Peyer's patch (tissue), 4 donors: ENCODE measurements around the gene SLC22A2. TPM values are rescaled to one million over a fixed set of nuclear protein-coding genes. Genes with fewer than 3 reads are reported as not detected.

ENCODE experiments used
- DNase-seq, 3 donors: peaks; one replicate each; pipeline ENCODE4 v3.0.0-alpha.2; 2017 to 2019
- H3K27ac ChIP-seq, 4 donors: fragments of 200-600 bp; sonication (generic); one replicate each; pipeline ENCODE4 v1.5.1; 2016 to 2019
- H3K27me3 ChIP-seq, 2 donors: fragments of 200-600 bp; sonication (generic); one replicate each; pipeline ENCODE4 v1.5.1; 2019
- H3K36me3 ChIP-seq, 3 donors: fragments of 200-600 bp; sonication (generic); one replicate each; pipeline ENCODE4 v1.5.1; 2016 to 2019
- H3K4me1 ChIP-seq, 4 donors: fragments of 200-600 bp; sonication (generic); one replicate each; pipeline ENCODE4 v1.5.1; 2016 to 2019
- H3K4me3 ChIP-seq, 4 donors: fragments of 200-600 bp; sonication (generic); 1 replicate in 3 of 4; 2 replicates in 1 of 4; pipeline ENCODE4 v1.5.1; 2016 to 2019; ENCODE audit warnings: mild to moderate bottlenecking in 1 of 4
- H3K9me3 ChIP-seq, 4 donors: fragments of 200-600 bp; sonication (generic); one replicate each; pipeline ENCODE4 v1.5.1; 2016 to 2019; ENCODE audit warnings: mild to moderate bottlenecking in 1 of 4
- CTCF ChIP-seq, 6 experiments: fragments of 450-650 bp in 4 of 6; fragments of 200-600 bp in 2 of 6; sonication (generic) in 1 of 6; IDR thresholded peaks; one replicate each; pipeline ENCODE4 v1.5.1; 2017 to 2019; ENCODE audit warnings: antibody characterized with exemption in 6 of 6, mild to moderate bottlenecking in 3 of 6, moderate library complexity in 1 of 6
- POLR2A ChIP-seq, 2 donors: fragments of 450-650 bp; IDR thresholded peaks; one replicate each; pipeline ENCODE4 v1.5.1; 2017; ENCODE audit warnings: antibody characterized with exemption in 2 of 2, mild to moderate bottlenecking in 2 of 2, moderate library complexity in 2 of 2
- total RNA-seq, 4 donors: library from RNA; depleted of rRNA; stranded (reverse); fragments of >200 nt; gene quantifications; one replicate each; pipeline ENCODE4 v1.1.0, GENCODE V29; 2016

The SLC22A2 gene
- total RNA-seq, 4 donors from 2014 or later: not detected

GRCh38 chr6:160226118-160226591 is 32.5 kb downstream of the SLC22A2 start:
- Histone ChIP-seq H3K27ac (no peak overlapping the region), H3K9me3 (no peaks in the 10 kb centered on the region), H3K36me3 (no peaks in the 10 kb centered on the region), H3K4me3 (no peak overlapping the region), H3K27me3 (no peaks in the 10 kb centered on the region), H3K4me1 (peaks cover 0 to 11% (median 0%) of the 10 kb centered on the region in 4 donors)
- no peak for DNase-seq
- TF ChIP-seq CTCF (IDR thresholded peaks at IDR 0.05) (no peak), POLR2A (IDR thresholded peaks at IDR 0.05) (no peak)

GRCh38 chr6:160224639-160225237 is 33.9 kb downstream of the SLC22A2 start:
- Histone ChIP-seq H3K27me3 (no peaks in the 10 kb centered on the region), H3K36me3 (no peaks in the 10 kb centered on the region), H3K4me3 (no peak overlapping the region), H3K27ac (no peak overlapping the region), H3K9me3 (no peaks in the 10 kb centered on the region), H3K4me1 (peaks cover 0 to 11% (median 0%) of the 10 kb centered on the region in 4 donors)
- DNase-seq: no peak
- no peak for TF ChIP-seq POLR2A (IDR thresholded peaks at IDR 0.05)
- no peak for TF ChIP-seq CTCF (IDR thresholded peaks at IDR 0.05)

- Histone ChIP-seq H3K4me1 (peaks cover 0 to 11% (median 0%) of the 10 kb centered on the region in 4 donors), H3K36me3 (no peaks in the 10 kb centered on the region), H3K27me3 (no peaks in the 10 kb centered on the region), H3K9me3 (no peaks in the 10 kb centered on the region), H3K27ac (peak overlapping the region in 1 of 4 donors; percentile 53), H3K4me3 (no peak overlapping the region)
- TF ChIP-seq POLR2A (IDR thresholded peaks at IDR 0.05) (no peak), CTCF (IDR thresholded peaks at IDR 0.05) (no peak)
- DNase-seq: no peak
Measured at GRCh38 chr6:160222491-160222890, 36.1 kb downstream of the SLC22A2 start.

GRCh38 chr6:160221918-160222317 is 36.7 kb downstream of the SLC22A2 start:
- Histone ChIP-seq H3K27ac (peak overlapping the region in 2 of 4 donors; percentile 53 to 64), H3K4me3 (no peak overlapping the region)
- TF ChIP-seq CTCF (IDR thresholded peaks at IDR 0.05) (no peak), POLR2A (IDR thresholded peaks at IDR 0.05) (no peak)

GRCh38 chr6:160221423-160221822 is 37.2 kb downstream of the SLC22A2 start:
- H3K4me1 ChIP-seq: peaks cover 0 to 11% (median 0%) of the 10 kb centered on the region in 4 donors
- peak overlapping the region in 2 of 4 donors; percentile 53 to 64 for H3K27ac ChIP-seq
- H3K27me3 ChIP-seq: no peaks in the 10 kb centered on the region
- H3K4me3 ChIP-seq: no peak overlapping the region
- no peaks in the 10 kb centered on the region for H3K9me3 ChIP-seq
- peak in 3 of 6 experiments; percentile 58 to 76 (median 65) for TF ChIP-seq CTCF (IDR thresholded peaks at IDR 0.05)
- no peak for TF ChIP-seq POLR2A (IDR thresholded peaks at IDR 0.05)
- no peaks in the 10 kb centered on the region for H3K36me3 ChIP-seq
- no peak for DNase-seq

More at GRCh38 chr6:160221918-160222317, 36.7 kb downstream of the SLC22A2 start:
- no peak for DNase-seq
- H3K4me1 ChIP-seq: peaks cover 0 to 11% (median 0%) of the 10 kb centered on the region in 4 donors
- H3K9me3 ChIP-seq: no peaks in the 10 kb centered on the region
- H3K27me3 ChIP-seq: no peaks in the 10 kb centered on the region
- H3K36me3 ChIP-seq: no peaks in the 10 kb centered on the region
